HepG2 (cell line): ENCODE results near the gene NPSR1. TPM values are rescaled to one million over a fixed set of nuclear protein-coding genes. Genes with fewer than 3 reads are reported as not detected.

ENCODE experiments used
- ATAC-seq: fragments of 200-7000 bp; cut with Tn5 transposase; 3 replicates; pipeline ENCODE4 v1.9.1; 2020; ENCODE audit warnings: mild to moderate bottlenecking, moderate library complexity
- BruUV-seq: library from RNA; stranded (reverse); fragments of 400-500 nt; replicated peaks from 2 replicates; lab custom pipeline; 2021; lab: Mats Ljungman, UMichigan
- CTCF ChIA-PET: fragments of 300-600 bp; formaldehyde crosslinking; extraction: SDS; loops from one replicate; lab custom pipeline; 2021; ENCODE audit warnings: low total read pairs, inconsistent platforms, low intra/inter-chr PET ratio; lab: Yijun Ruan, JAX
- POLR2A ChIA-PET: fragments of 350-600 bp; sonication (Branson Sonifier 250); formaldehyde crosslinking; loops from one replicate; lab custom pipeline; 2020; ENCODE audit warnings: antibody characterized with exemption, inconsistent platforms; lab: Yijun Ruan, JAX
- DNase-seq: peaks from one replicate; pipeline ENCODE4 v3.0.0-alpha.2; 2015; ENCODE audit warnings: low spot score
- FAIRE-seq: peaks from 3 replicates; lab custom pipeline; 2011; peaks lifted over from hg19 to GRCh38; lab: Jason Lieb, UNC
- H2AFZ ChIP-seq: one replicate; pipeline ENCODE4 v1.6.1; 2011; ENCODE audit warnings: low read length, inconsistent platforms
- H3K27ac ChIP-seq: fragments of 300-600 bp; 3 replicates; pipeline ENCODE4 v1.8.0; 2011; ENCODE audit warnings: mixed run types, mild to moderate bottlenecking, mixed read lengths, low read length, inconsistent platforms; ENCODE audit not compliant: insufficient read depth; ENCODE audit errors: extremely low read length
- H3K27me3 ChIP-seq, 2 experiments: fragments of 200-600 bp in 1 of 2; 2 replicates in 1 of 2; 3 replicates in 1 of 2; pipeline versions ENCODE4 v1.6.0 to v1.8.0; 2011; ENCODE audit warnings: low read length in 2 of 2, mild to moderate bottlenecking in 2 of 2, moderate library complexity in 2 of 2, inconsistent platforms in 1 of 2; ENCODE audit not compliant: insufficient read depth in 2 of 2, control insufficient read depth in 1 of 2
- H3K36me3 ChIP-seq, 2 experiments: fragments of 200-600 bp in 1 of 2; replicated peaks in 1 of 2; 2 replicates in 1 of 2; 3 replicates in 1 of 2; pipeline versions ENCODE4 v1.5.1 to v1.8.0; 2011; ENCODE audit warnings: low read length in 2 of 2, inconsistent platforms in 1 of 2; ENCODE audit not compliant: insufficient read depth in 2 of 2, control insufficient read depth in 1 of 2
- H3K4me1 ChIP-seq: 2 replicates; pipeline ENCODE4 v1.5.1; 2012; ENCODE audit warnings: low read length, inconsistent platforms; ENCODE audit not compliant: insufficient read depth
- H3K4me2 ChIP-seq: 2 replicates; pipeline ENCODE4 v1.6.0; 2011; ENCODE audit warnings: low read depth, low read length, inconsistent platforms
- H3K4me3 ChIP-seq, 3 experiments: fragments of 200-600 bp in 1 of 3; sonication (generic), shearing (Covaris generic) in 1 of 3; replicated peaks in 1 of 3; 2 replicates each; pipeline ENCODE4 v1.5.1; 2011 to 2016; ENCODE audit warnings: low read length in 3 of 3, inconsistent platforms in 2 of 3, low read depth in 2 of 3, mild to moderate bottlenecking in 2 of 3, control low read depth in 1 of 3, mixed read lengths in 1 of 3; ENCODE audit not compliant: insufficient read depth in 1 of 3
- H3K79me2 ChIP-seq: one replicate; pipeline ENCODE4 v1.6.1; 2011; ENCODE audit warnings: low read length, inconsistent platforms; ENCODE audit not compliant: insufficient read depth
- H3K9ac ChIP-seq: 2 replicates; pipeline ENCODE4 v1.6.0; 2011; ENCODE audit warnings: mild to moderate bottlenecking, low read depth, low read length, inconsistent platforms; ENCODE audit not compliant: insufficient read depth
- H3K9me3 ChIP-seq: 2 replicates; pipeline ENCODE4 v1.5.1; 2012; ENCODE audit warnings: mild to moderate bottlenecking, low read length
- H4K20me1 ChIP-seq: 2 replicates; pipeline ENCODE4 v1.6.0; 2011; ENCODE audit warnings: inconsistent platforms, mild to moderate bottlenecking, low read length, moderate library complexity; ENCODE audit not compliant: insufficient read depth
- ADNP ChIP-seq: sonication (generic); formaldehyde crosslinking; IDR thresholded peaks from 2 replicates; pipeline ENCODE4 v1.4.0; 2020; ENCODE audit warnings: missing genetic modification reagents
- EED ChIP-seq: sonication (generic); formaldehyde crosslinking; IDR thresholded peaks from 2 replicates; pipeline ENCODE4 v1.5.0; 2020; ENCODE audit warnings: mild to moderate bottlenecking, missing genetic modification reagents
- ETS1 ChIP-seq: sonication (generic); formaldehyde crosslinking; IDR thresholded peaks from 2 replicates; pipeline ENCODE4 v1.4.0; 2020; ENCODE audit warnings: missing genetic modification reagents
- FOXK2 ChIP-seq: fragments of 450-650 bp; IDR thresholded peaks from 2 replicates; pipeline ENCODE4 v1.6.1; 2016
- HES4 ChIP-seq: sonication (generic); formaldehyde crosslinking; IDR thresholded peaks from 2 replicates; pipeline ENCODE4 v1.9.0; 2021; ENCODE audit warnings: mild to moderate bottlenecking, missing genetic modification reagents, borderline replicate concordance
- HMG20A ChIP-seq: IDR thresholded peaks from 2 replicates; pipeline ENCODE4 v1.6.1; 2016; ENCODE audit warnings: borderline replicate concordance
- KLF16 ChIP-seq, 2 experiments: sonication (generic) in 1 of 2; formaldehyde crosslinking in 1 of 2; IDR thresholded peaks; 2 replicates each; pipeline versions ENCODE4 v1.6.1 to v1.8.0; 2016 to 2023; ENCODE audit warnings: missing genetic modification reagents in 2 of 2, missing compliant biosample characterization in 1 of 2
- MAX ChIP-seq: IDR thresholded peaks from 2 replicates; pipeline ENCODE4 v1.6.1; 2012; ENCODE audit warnings: inconsistent platforms
- NFIC ChIP-seq: IDR thresholded peaks from 2 replicates; pipeline ENCODE4 v1.6.1; 2012; ENCODE audit warnings: mild to moderate bottlenecking, low read length, inconsistent platforms
- TERF1 ChIP-seq: sonication (generic); formaldehyde crosslinking; IDR thresholded peaks from 2 replicates; pipeline ENCODE4 v1.8.0; 2022; ENCODE audit warnings: mild to moderate bottlenecking, missing genetic modification reagents, moderate library complexity
- ZBTB3 ChIP-seq: sonication (generic); formaldehyde crosslinking; IDR thresholded peaks from 2 replicates; pipeline ENCODE4 v1.4.0; 2020; ENCODE audit warnings: low read depth, mild to moderate bottlenecking, moderate library complexity, missing genetic modification reagents, borderline replicate concordance
- ZBTB44 ChIP-seq: sonication (generic); formaldehyde crosslinking; IDR thresholded peaks from 2 replicates; pipeline ENCODE4 v1.4.0; 2020; ENCODE audit warnings: missing genetic modification reagents
- ZFY ChIP-seq: sonication (generic); formaldehyde crosslinking; IDR thresholded peaks from 2 replicates; pipeline ENCODE4 v1.4.0; 2020; ENCODE audit warnings: missing genetic modification reagents
- ZNF275 ChIP-seq: sonication (generic); formaldehyde crosslinking; IDR thresholded peaks from 2 replicates; pipeline ENCODE4 v1.8.0; 2022; ENCODE audit warnings: missing genetic modification reagents, mild to moderate bottlenecking, inconsistent platforms, borderline replicate concordance
- ZNF44 ChIP-seq: sonication (generic); formaldehyde crosslinking; IDR thresholded peaks from 2 replicates; pipeline ENCODE4 v1.5.1; 2020; ENCODE audit warnings: mild to moderate bottlenecking, missing genetic modification reagents
- ZNF552 ChIP-seq: sonication (generic); formaldehyde crosslinking; IDR thresholded peaks from 2 replicates; pipeline ENCODE4 v1.9.0; 2022; ENCODE audit warnings: missing genetic modification reagents, mild to moderate bottlenecking, borderline replicate concordance
- ZNF749 ChIP-seq: sonication (generic); formaldehyde crosslinking; IDR thresholded peaks from 2 replicates; pipeline ENCODE4 v1.8.0; 2022; ENCODE audit warnings: mild to moderate bottlenecking, missing genetic modification reagents, moderate library complexity, borderline replicate concordance
- WGBS: methylation state at CpG from one replicate; pipeline ENCODE4 v1.1.6; 2017; ENCODE audit warnings: low lambda C conversion rate; 5-methylcytosine and 5-hydroxymethylcytosine counted together
- in situ Hi-C: cut with HindIII; loops from 2 replicates; pipeline ENCODE4 v1.10.0; 2017; ENCODE audit warnings: low pct_unique_long_range_greater_than_20kb; ENCODE audit not compliant: extremely low pct_ligation_motif_present
- intact Hi-C: fragments of 100-400 bp; cut with micrococcal nuclease; formaldehyde crosslinking; loops from one replicate; pipeline ENCODE4 v1.10.0; 2022; ENCODE audit not compliant: unreplicated experiment
- polyA plus RNA-seq, 8 experiments: library from polyadenylated mRNA; depleted of rRNA in 3 of 8; stranded (reverse) in 7 of 8; unstranded in 1 of 8; fragments of >200 nt; fragmentation: Illumina TruSeq in 4 of 8; extraction: Trizol in 4 of 8; gene quantifications; 2 replicates each; pipeline versions ENCODE4 v1.2.1 to v1.2.3, GENCODE V29; 2011 to 2016; ENCODE audit warnings: low read depth in 4 of 8, missing spikeins in 1 of 8, mixed read lengths in 1 of 8; ENCODE audit not compliant: insufficient read depth in 1 of 8
- total RNA-seq, 5 experiments: library from RNA; depleted of rRNA; stranded (reverse); fragments of >200 nt; fragmentation: Illumina TruSeq; extraction: Trizol; gene quantifications; 2 replicates each; pipeline ENCODE4 v1.2.3, GENCODE V29; 2016; ENCODE audit warnings: low read depth in 1 of 5
- TF ChIP-seq, protein P1 (sequence below): sonication (generic); formaldehyde crosslinking; IDR thresholded peaks from 2 replicates; pipeline ENCODE4 v1.4.0; 2020; ENCODE audit warnings: missing genetic modification reagents, borderline replicate concordance

Gene NPSR1
- total and polyA plus RNA-seq, 2 of the 13 experiments (the other 11 are each of a cell fraction or from before 2014, with no cell fraction given), result not detected

DNA sequence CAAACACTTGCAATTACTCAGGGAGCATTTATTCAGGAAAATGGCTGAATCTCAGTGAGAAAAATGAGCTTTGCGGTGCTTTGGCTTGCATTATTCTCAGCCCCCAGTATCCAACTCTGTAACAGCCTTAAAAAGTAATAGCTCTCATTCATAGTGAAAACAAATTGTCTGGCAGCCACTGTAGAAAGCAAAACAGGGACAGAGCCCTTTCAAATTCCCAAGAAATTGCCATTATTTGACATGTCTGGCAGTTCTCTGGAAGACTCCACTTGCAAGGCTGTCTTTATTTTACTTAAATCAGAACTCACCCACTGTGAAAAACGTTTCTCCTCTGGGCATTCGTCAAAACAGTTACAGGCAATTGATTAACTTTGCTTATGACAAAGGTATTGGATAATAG is 122.5 kb downstream of the NPSR1 start:
- Histone ChIP-seq H2AFZ (no peak overlapping the region), H3K9ac (no peak overlapping the region), H3K36me3 (no peaks in the 10 kb centered on the region), H3K4me3 (no peak overlapping the region), H3K4me1 (no peaks in the 10 kb centered on the region), H3K79me2 (no peaks in the 10 kb centered on the region), H3K9me3 (no peaks in the 10 kb centered on the region; the same call in 1 of the 2 replicates), H3K27ac (no peak overlapping the region), H3K4me2 (no peak overlapping the region), H3K27me3 (no peaks in the 10 kb centered on the region; a peak in 1 of 5 replicates), H4K20me1 (no peaks in the 10 kb centered on the region)
- FAIRE-seq (no peak), ATAC-seq (no peak), DNase-seq (no peak)
- ChIA-PET POLR2A (no interaction called here), CTCF (no interaction called here)
- WGBS, result 12% methylated on average over 3 of the region's 3 CpGs
- in situ Hi-C loops (no loop called here), intact Hi-C loops (no loop called here)
- TF ChIP-seq HES4 (CRISPR knock-in tag) (no peak), ZNF275 (CRISPR knock-in tag) (no peak), FOXK2 (no peak), ZBTB44 (CRISPR knock-in tag) (no peak), HMG20A (CRISPR knock-in tag) (no peak), EED (no peak), ZNF749 (no peak), KLF16 (CRISPR knock-in tag; IDR thresholded peaks at IDR 0.05) (no peak), ZNF552 (CRISPR knock-in tag) (no peak), MAX (no peak), ZNF44 (CRISPR knock-in tag) (no peak), ETS1 (CRISPR knock-in tag) (no peak), NFIC (no peak), ADNP (CRISPR knock-in tag) (no peak), TERF1 (CRISPR knock-in tag) (no peak), ZFY (CRISPR knock-in tag) (no peak), ZBTB3 (CRISPR knock-in tag) (no peak)
- TF ChIP-seq, protein P1, sequence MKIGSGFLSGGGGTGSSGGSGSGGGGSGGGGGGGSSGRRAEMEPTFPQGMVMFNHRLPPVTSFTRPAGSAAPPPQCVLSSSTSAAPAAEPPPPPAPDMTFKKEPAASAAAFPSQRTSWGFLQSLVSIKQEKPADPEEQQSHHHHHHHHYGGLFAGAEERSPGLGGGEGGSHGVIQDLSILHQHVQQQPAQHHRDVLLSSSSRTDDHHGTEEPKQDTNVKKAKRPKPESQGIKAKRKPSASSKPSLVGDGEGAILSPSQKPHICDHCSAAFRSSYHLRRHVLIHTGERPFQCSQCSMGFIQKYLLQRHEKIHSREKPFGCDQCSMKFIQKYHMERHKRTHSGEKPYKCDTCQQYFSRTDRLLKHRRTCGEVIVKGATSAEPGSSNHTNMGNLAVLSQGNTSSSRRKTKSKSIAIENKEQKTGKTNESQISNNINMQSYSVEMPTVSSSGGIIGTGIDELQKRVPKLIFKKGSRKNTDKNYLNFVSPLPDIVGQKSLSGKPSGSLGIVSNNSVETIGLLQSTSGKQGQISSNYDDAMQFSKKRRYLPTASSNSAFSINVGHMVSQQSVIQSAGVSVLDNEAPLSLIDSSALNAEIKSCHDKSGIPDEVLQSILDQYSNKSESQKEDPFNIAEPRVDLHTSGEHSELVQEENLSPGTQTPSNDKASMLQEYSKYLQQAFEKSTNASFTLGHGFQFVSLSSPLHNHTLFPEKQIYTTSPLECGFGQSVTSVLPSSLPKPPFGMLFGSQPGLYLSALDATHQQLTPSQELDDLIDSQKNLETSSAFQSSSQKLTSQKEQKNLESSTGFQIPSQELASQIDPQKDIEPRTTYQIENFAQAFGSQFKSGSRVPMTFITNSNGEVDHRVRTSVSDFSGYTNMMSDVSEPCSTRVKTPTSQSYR (CRISPR knock-in tag), result no peak
- no TSS peak for BruUV-seq
